ENCODE results near the gene ESRRA. TPM values are rescaled to one million over a fixed set of nuclear protein-coding genes. Genes with fewer than 3 reads are reported as not detected.

The ESRRA gene
- total RNA-seq, 2 experiments from 2014 or later = 28.6 to 57.8 TPM

GRCh38 chr11:64313491-64314145, 8.3 kb downstream of the ESRRA start:
- BruUV-seq (replicated peaks) = no TSS peak
- no peak for DNase-seq (ENCODE audit: low spot score)
- Histone ChIP-seq H3K4me1 (ENCODE audit: insufficient read depth, low read length, poor library complexity, severe bottlenecking) (peaks cover 17% of the 10 kb centered on the region), H3K4me2 (ENCODE audit: low read length) (no peak overlapping the region), H3K79me2 (ENCODE audit: insufficient read depth, low read depth, low read length) (peaks cover 9% of the 10 kb centered on the region; the same call in 1 of the 2 replicates), H2AFZ (ENCODE audit: low read length) (no peak overlapping the region), H3K9me2 (ENCODE audit: insufficient read depth, low read length) (no peaks in the 10 kb centered on the region), H3K9me3 (ENCODE audit: low read length) (no peaks in the 10 kb centered on the region), H3K4me3 (ENCODE audit: low read depth, low read length, poor library complexity, severe bottlenecking) (no peak overlapping the region), H3K36me3 (ENCODE audit: insufficient read depth, low read length) (peaks cover 68% of the 10 kb centered on the region), H4K20me1 (ENCODE audit: insufficient read depth, low read length) (no peaks in the 10 kb centered on the region), H3K27ac (ENCODE audit: low read depth, low read length, poor library complexity, severe bottlenecking) (no peak overlapping the region)
- POLR2A ChIA-PET = no interaction called here
- intact Hi-C loops (cut with micrococcal nuclease; ENCODE audit: unreplicated experiment) = no loop called here
- CTCF ChIA-PET (ENCODE audit: unreplicated experiment) = no interaction called here
- TF ChIP-seq EZH2phosphoT487 (IDR thresholded peaks at IDR 0.05; ENCODE audit: borderline replicate concordance, low read depth, low read length) = no peak
- TF ChIP-seq, protein P1, sequence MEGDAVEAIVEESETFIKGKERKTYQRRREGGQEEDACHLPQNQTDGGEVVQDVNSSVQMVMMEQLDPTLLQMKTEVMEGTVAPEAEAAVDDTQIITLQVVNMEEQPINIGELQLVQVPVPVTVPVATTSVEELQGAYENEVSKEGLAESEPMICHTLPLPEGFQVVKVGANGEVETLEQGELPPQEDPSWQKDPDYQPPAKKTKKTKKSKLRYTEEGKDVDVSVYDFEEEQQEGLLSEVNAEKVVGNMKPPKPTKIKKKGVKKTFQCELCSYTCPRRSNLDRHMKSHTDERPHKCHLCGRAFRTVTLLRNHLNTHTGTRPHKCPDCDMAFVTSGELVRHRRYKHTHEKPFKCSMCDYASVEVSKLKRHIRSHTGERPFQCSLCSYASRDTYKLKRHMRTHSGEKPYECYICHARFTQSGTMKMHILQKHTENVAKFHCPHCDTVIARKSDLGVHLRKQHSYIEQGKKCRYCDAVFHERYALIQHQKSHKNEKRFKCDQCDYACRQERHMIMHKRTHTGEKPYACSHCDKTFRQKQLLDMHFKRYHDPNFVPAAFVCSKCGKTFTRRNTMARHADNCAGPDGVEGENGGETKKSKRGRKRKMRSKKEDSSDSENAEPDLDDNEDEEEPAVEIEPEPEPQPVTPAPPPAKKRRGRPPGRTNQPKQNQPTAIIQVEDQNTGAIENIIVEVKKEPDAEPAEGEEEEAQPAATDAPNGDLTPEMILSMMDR (conservative IDR thresholded peaks at IDR 0.05; ENCODE audit: low read length) = no peak

DNA sequence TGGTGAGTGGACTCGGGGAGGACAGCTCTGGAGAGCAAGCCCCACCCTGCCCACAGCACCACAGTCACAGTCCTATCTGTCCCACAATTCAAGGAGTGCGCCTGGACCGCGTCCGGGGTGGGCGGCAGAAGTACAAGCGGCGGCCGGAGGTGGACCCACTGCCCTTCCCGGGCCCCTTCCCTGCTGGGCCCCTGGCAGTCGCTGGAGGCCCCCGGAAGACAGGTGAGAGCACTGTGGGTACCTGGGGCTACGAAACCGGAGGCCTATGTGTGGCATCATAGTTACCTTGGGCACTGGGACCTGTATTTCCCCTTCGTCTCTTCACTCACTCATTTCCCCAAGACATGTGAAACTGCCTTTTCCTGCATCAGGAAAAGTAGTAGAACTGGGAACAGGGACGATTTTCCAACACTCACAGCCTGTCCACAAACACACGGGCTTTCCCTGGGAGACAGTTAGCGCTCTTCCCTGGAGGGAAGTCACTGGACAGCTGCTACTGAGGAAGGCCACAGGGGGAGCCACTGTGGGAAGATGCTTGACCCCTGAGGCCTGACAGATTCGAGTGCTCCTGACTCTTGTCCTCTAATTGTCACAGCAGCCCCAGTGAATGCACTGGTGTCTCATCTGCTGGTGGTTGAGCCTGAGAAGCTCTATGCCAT, 9.0 kb downstream of the ESRRA start:
- no peak for DNase-seq (ENCODE audit: low spot score)
- ChIA-PET CTCF (ENCODE audit: unreplicated experiment) (no interaction called here), POLR2A (no interaction called here)
- intact Hi-C loops (cut with micrococcal nuclease; ENCODE audit: unreplicated experiment) = no loop called here
- Histone ChIP-seq H3K79me2 (ENCODE audit: insufficient read depth, low read depth, low read length) (peaks cover 14% of the 10 kb centered on the region; the same call in 1 of the 2 replicates), H2AFZ (ENCODE audit: low read length) (no peak overlapping the region), H3K4me3 (ENCODE audit: low read depth, low read length, poor library complexity, severe bottlenecking) (no peak overlapping the region), H3K27ac (ENCODE audit: low read depth, low read length, poor library complexity, severe bottlenecking) (no peak overlapping the region), H3K4me2 (ENCODE audit: low read length) (no peak overlapping the region), H3K36me3 (ENCODE audit: insufficient read depth, low read length) (peaks cover 69% of the 10 kb centered on the region), H3K9me2 (ENCODE audit: insufficient read depth, low read length) (no peaks in the 10 kb centered on the region), H3K9me3 (ENCODE audit: low read length) (no peaks in the 10 kb centered on the region), H3K4me1 (ENCODE audit: insufficient read depth, low read length, poor library complexity, severe bottlenecking) (peaks cover 22% of the 10 kb centered on the region), H4K20me1 (ENCODE audit: insufficient read depth, low read length) (no peaks in the 10 kb centered on the region)
- BruUV-seq (replicated peaks) = no TSS peak
- no peak for TF ChIP-seq EZH2phosphoT487 (IDR thresholded peaks at IDR 0.05; ENCODE audit: borderline replicate concordance, low read depth, low read length)
- TF ChIP-seq, protein P1 (conservative IDR thresholded peaks at IDR 0.05; ENCODE audit: low read length) = peak; percentile 29; the same call in 1 of the 2 replicates

All from OCI-LY7 (cell line).